ENCODE data around the gene PNCK. TPM values are rescaled to one million over a fixed set of nuclear protein-coding genes. Genes with fewer than 3 reads are reported as not detected.

The PNCK gene
- total and polyA plus RNA-seq, 2 of the 13 experiments (the other 11 are each of a cell fraction or from before 2014, with no cell fraction given): 33.1 TPM; not detected in 1

DNA sequence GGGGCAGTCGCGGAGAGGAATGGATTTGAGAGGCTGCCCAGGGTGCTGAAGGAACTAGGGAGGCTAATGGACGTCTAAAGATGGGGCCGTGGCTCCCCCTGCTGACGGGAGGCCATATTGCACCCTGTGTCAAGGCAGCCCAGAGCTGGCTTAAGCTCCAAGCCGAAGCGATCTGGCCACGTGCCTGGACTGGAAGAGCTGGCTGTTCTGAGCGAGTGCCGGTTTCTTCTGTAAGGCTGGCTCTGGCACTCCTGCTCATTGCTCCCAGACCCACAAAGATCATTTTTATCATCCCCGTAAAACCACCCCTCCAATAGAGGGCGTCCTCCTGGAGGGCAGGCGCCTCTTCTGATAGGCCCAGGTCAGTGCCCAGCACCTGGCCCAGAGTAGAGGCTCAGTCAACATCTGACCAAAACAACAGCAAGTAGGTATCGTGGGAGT lies 5.6 kb downstream of the PNCK start (continued):
- TF ChIP-seq, protein P1, sequence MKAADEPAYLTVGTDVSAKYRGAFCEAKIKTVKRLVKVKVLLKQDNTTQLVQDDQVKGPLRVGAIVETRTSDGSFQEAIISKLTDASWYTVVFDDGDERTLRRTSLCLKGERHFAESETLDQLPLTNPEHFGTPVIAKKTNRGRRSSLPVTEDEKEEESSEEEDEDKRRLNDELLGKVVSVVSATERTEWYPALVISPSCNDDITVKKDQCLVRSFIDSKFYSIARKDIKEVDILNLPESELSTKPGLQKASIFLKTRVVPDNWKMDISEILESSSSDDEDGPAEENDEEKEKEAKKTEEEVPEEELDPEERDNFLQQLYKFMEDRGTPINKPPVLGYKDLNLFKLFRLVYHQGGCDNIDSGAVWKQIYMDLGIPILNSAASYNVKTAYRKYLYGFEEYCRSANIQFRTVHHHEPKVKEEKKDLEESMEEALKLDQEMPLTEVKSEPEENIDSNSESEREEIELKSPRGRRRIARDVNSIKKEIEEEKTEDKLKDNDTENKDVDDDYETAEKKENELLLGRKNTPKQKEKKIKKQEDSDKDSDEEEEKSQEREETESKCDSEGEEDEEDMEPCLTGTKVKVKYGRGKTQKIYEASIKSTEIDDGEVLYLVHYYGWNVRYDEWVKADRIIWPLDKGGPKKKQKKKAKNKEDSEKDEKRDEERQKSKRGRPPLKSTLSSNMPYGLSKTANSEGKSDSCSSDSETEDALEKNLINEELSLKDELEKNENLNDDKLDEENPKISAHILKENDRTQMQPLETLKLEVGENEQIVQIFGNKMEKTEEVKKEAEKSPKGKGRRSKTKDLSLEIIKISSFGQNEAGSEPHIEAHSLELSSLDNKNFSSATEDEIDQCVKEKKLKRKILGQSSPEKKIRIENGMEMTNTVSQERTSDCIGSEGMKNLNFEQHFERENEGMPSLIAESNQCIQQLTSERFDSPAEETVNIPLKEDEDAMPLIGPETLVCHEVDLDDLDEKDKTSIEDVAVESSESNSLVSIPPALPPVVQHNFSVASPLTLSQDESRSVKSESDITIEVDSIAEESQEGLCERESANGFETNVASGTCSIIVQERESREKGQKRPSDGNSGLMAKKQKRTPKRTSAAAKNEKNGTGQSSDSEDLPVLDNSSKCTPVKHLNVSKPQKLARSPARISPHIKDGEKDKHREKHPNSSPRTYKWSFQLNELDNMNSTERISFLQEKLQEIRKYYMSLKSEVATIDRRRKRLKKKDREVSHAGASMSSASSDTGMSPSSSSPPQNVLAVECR (CRISPR knock-in tag; IDR thresholded peaks at IDR 0.05; ENCODE audit: borderline replicate concordance): no peak; the same call in 1 of the 2 replicates
- TF ChIP-seq BHLHE40 (IDR thresholded peaks at IDR 0.05; ENCODE audit: low read length): peak; percentile 58; the same call in 1 of the 2 replicates
- no peak for TF ChIP-seq ZBTB42 (CRISPR knock-in tag; IDR thresholded peaks at IDR 0.05)
- no peak for TF ChIP-seq ZNF605 (CRISPR knock-in tag; IDR thresholded peaks at IDR 0.05)
- TF ChIP-seq, protein P2, sequence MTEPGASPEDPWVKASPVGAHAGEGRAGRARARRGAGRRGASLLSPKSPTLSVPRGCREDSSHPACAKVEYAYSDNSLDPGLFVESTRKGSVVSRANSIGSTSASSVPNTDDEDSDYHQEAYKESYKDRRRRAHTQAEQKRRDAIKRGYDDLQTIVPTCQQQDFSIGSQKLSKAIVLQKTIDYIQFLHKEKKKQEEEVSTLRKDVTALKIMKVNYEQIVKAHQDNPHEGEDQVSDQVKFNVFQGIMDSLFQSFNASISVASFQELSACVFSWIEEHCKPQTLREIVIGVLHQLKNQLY (CRISPR knock-in tag; IDR thresholded peaks at IDR 0.05): no peak
- TF ChIP-seq, protein P3, sequence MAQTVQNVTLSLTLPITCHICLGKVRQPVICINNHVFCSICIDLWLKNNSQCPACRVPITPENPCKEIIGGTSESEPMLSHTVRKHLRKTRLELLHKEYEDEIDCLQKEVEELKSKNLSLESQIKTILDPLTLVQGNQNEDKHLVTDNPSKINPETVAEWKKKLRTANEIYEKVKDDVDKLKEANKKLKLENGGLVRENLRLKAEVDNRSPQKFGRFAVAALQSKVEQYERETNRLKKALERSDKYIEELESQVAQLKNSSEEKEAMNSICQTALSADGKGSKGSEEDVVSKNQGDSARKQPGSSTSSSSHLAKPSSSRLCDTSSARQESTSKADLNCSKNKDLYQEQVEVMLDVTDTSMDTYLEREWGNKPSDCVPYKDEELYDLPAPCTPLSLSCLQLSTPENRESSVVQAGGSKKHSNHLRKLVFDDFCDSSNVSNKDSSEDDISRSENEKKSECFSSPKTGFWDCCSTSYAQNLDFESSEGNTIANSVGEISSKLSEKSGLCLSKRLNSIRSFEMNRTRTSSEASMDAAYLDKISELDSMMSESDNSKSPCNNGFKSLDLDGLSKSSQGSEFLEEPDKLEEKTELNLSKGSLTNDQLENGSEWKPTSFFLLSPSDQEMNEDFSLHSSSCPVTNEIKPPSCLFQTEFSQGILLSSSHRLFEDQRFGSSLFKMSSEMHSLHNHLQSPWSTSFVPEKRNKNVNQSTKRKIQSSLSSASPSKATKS (CRISPR knock-in tag; IDR thresholded peaks at IDR 0.05): no peak
- TF ChIP-seq, protein P4, sequence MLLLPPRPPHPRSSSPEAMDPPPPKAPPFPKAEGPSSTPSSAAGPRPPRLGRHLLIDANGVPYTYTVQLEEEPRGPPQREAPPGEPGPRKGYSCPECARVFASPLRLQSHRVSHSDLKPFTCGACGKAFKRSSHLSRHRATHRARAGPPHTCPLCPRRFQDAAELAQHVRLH (CRISPR knock-in tag; IDR thresholded peaks at IDR 0.05; ENCODE audit: borderline replicate concordance, low read depth): no peak
- 0 out of 2 replicates have a peak, but pooled peaks have one; percentile 12 for TF ChIP-seq GATAD2A (CRISPR knock-in tag; IDR thresholded peaks at IDR 0.05)
- no peak for TF ChIP-seq TGIF2 (CRISPR knock-in tag; IDR thresholded peaks at IDR 0.05)
- TF ChIP-seq JARID2 (CRISPR knock-in tag; IDR thresholded peaks at IDR 0.05; ENCODE audit: insufficient replicate concordance): no peak
- TF ChIP-seq ZNF567 (CRISPR knock-in tag; IDR thresholded peaks at IDR 0.05; ENCODE audit: borderline replicate concordance): no peak
- TF ChIP-seq ZNF205 (CRISPR knock-in tag; IDR thresholded peaks at IDR 0.05): no peak
- TF ChIP-seq, protein P5, sequence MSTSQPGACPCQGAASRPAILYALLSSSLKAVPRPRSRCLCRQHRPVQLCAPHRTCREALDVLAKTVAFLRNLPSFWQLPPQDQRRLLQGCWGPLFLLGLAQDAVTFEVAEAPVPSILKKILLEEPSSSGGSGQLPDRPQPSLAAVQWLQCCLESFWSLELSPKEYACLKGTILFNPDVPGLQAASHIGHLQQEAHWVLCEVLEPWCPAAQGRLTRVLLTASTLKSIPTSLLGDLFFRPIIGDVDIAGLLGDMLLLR (CRISPR knock-in tag; IDR thresholded peaks at IDR 0.05): no peak
- TF ChIP-seq WIZ (CRISPR knock-in tag; IDR thresholded peaks at IDR 0.05): no peak
- 0 out of 2 replicates have a peak, but pooled peaks have one; percentile 17 for TF ChIP-seq ZMYM4 (CRISPR knock-in tag; IDR thresholded peaks at IDR 0.05)
- no peak for TF ChIP-seq MTF1 (CRISPR knock-in tag; IDR thresholded peaks at IDR 0.05)
- TF ChIP-seq SMC3 (IDR thresholded peaks at IDR 0.05; ENCODE audit: low read length): peak; percentile 64
- TF ChIP-seq, protein P6, sequence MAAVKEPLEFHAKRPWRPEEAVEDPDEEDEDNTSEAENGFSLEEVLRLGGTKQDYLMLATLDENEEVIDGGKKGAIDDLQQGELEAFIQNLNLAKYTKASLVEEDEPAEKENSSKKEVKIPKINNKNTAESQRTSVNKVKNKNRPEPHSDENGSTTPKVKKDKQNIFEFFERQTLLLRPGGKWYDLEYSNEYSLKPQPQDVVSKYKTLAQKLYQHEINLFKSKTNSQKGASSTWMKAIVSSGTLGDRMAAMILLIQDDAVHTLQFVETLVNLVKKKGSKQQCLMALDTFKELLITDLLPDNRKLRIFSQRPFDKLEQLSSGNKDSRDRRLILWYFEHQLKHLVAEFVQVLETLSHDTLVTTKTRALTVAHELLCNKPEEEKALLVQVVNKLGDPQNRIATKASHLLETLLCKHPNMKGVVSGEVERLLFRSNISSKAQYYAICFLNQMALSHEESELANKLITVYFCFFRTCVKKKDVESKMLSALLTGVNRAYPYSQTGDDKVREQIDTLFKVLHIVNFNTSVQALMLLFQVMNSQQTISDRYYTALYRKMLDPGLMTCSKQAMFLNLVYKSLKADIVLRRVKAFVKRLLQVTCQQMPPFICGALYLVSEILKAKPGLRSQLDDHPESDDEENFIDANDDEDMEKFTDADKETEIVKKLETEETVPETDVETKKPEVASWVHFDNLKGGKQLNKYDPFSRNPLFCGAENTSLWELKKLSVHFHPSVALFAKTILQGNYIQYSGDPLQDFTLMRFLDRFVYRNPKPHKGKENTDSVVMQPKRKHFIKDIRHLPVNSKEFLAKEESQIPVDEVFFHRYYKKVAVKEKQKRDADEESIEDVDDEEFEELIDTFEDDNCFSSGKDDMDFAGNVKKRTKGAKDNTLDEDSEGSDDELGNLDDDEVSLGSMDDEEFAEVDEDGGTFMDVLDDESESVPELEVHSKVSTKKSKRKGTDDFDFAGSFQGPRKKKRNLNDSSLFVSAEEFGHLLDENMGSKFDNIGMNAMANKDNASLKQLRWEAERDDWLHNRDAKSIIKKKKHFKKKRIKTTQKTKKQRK (IDR thresholded peaks at IDR 0.05; ENCODE audit: low read length): no peak

Data from HepG2 (cell line).